Measurements from ENCODE around the gene ZNF839. TPM values are rescaled to one million over a fixed set of nuclear protein-coding genes. Genes with fewer than 3 reads are reported as not detected.

Gene ZNF839
- polyA plus RNA-seq, 1 of the 3 experiments (the other 2 are of a cell fraction), result 15.4 TPM

GRCh38 chr14:102360388-102360787 is 40.8 kb downstream of the ZNF839 start:
- H2AFZ ChIP-seq (ENCODE audit: low read depth), result no peak overlapping the region
- TF ChIP-seq SMC3 (IDR thresholded peaks at IDR 0.05; ENCODE audit: low read depth, low read length), result no peak
- TF ChIP-seq REST (IDR thresholded peaks at IDR 0.05; ENCODE audit: low read depth, low read length), result no peak
- TF ChIP-seq RCOR1 (IDR thresholded peaks at IDR 0.05; ENCODE audit: low read length), result no peak
- TF ChIP-seq NRF1 (IDR thresholded peaks at IDR 0.05; ENCODE audit: low read depth, low read length), result no peak
- TF ChIP-seq, protein P1, sequence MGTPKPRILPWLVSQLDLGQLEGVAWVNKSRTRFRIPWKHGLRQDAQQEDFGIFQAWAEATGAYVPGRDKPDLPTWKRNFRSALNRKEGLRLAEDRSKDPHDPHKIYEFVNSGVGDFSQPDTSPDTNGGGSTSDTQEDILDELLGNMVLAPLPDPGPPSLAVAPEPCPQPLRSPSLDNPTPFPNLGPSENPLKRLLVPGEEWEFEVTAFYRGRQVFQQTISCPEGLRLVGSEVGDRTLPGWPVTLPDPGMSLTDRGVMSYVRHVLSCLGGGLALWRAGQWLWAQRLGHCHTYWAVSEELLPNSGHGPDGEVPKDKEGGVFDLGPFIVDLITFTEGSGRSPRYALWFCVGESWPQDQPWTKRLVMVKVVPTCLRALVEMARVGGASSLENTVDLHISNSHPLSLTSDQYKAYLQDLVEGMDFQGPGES (IDR thresholded peaks at IDR 0.05; ENCODE audit: low read depth, low read length), result no peak
- TF ChIP-seq POLR2AphosphoS5 (IDR thresholded peaks at IDR 0.05; ENCODE audit: low read depth, low read length), result no peak
- TF ChIP-seq TAF1 (IDR thresholded peaks at IDR 0.05; ENCODE audit: borderline replicate concordance, low read depth, low read length), result no peak
- no peak for TF ChIP-seq FOXJ3 (CRISPR knock-in tag; IDR thresholded peaks at IDR 0.05)
- TF ChIP-seq JUND (IDR thresholded peaks at IDR 0.05), result no peak
- TF ChIP-seq, protein P2, sequence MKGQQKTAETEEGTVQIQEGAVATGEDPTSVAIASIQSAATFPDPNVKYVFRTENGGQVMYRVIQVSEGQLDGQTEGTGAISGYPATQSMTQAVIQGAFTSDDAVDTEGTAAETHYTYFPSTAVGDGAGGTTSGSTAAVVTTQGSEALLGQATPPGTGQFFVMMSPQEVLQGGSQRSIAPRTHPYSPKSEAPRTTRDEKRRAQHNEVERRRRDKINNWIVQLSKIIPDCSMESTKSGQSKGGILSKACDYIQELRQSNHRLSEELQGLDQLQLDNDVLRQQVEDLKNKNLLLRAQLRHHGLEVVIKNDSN (IDR thresholded peaks at IDR 0.05; ENCODE audit: borderline replicate concordance, low read depth), result no peak
- TF ChIP-seq EP300 (IDR thresholded peaks at IDR 0.05; ENCODE audit: borderline replicate concordance in 1 of 2, low read depth in 1 of 2, low read length in 1 of 2), result no peak
- H3K27me3 ChIP-seq (ENCODE audit: insufficient read depth), result no peaks in the 10 kb centered on the region
- DNase-seq, result no peak
- H3K4me2 ChIP-seq, result no peak overlapping the region
- H3K36me3 ChIP-seq (replicated peaks in 1 of 2; ENCODE audit: control insufficient read depth in 1 of 2, insufficient read depth in 2 of 2, low read length in 1 of 2), result peaks cover 22 to 32% of the 10 kb centered on the region in 2 experiments
- H3K79me2 ChIP-seq (ENCODE audit: insufficient read depth), result peaks cover 42% of the 10 kb centered on the region
- H3K27ac ChIP-seq (ENCODE audit: low read depth in 2 of 2, low read length in 1 of 2), result no peak overlapping the region
- H3K9me3 ChIP-seq, result no peaks in the 10 kb centered on the region
- CTCF ChIA-PET, result no interaction called here
- H3F3A ChIP-seq (replicated peaks; ENCODE audit: insufficient read depth), result peaks cover 4% of the 10 kb centered on the region
- H4K20me1 ChIP-seq (ENCODE audit: insufficient read depth), result no peaks in the 10 kb centered on the region
- POLR2A ChIA-PET, result no interaction called here
- 97% methylated on average over 3 of the region's 3 CpGs for WGBS (ENCODE audit: low lambda C conversion rate)
- peaks cover 14 to 15% of the 10 kb centered on the region in 2 experiments for H3K4me1 ChIP-seq (ENCODE audit: control insufficient read depth in 1 of 2, insufficient read depth in 2 of 2, low read depth in 1 of 2, low read length in 1 of 2)
- H3K9me2 ChIP-seq, result no peaks in the 10 kb centered on the region
- no peak overlapping the region for H3K4me3 ChIP-seq (ENCODE audit: low read depth in 2 of 2, low read length in 1 of 2)
- no peak overlapping the region for H3K9ac ChIP-seq

DNA sequence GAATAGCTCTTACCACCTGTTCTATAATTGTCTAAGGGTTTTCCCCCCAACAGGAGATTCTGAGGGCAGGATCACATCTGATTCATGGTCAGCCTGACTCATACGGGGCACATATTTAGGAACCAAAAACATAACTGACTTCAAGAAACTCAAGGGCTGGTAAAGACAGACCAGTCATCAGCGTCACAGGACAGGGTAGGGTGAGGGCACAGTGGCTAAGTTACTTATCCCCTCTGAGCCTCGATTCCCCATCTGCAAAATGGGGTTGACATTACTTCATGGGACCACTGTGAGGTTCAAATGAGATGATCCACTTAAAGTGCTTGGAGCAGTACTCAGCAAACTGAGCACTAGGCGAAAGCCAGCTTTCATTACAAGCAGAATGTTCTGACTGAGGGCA is 42.5 kb downstream of the ZNF839 start:
- DNase-seq, result peak; percentile 30
- Histone ChIP-seq H2AFZ (ENCODE audit: low read depth) (peak overlapping the region; percentile 86), H3K27me3 (ENCODE audit: insufficient read depth) (no peaks in the 10 kb centered on the region), H3K9me3 (no peaks in the 10 kb centered on the region), H3K4me3 (ENCODE audit: low read depth in 2 of 2, low read length in 1 of 2) (peak overlapping the region; percentile 91 to 93), H3K9me2 (no peaks in the 10 kb centered on the region), H3K4me1 (ENCODE audit: control insufficient read depth in 1 of 2, insufficient read depth in 2 of 2, low read depth in 1 of 2, low read length in 1 of 2) (peaks cover 14 to 15% of the 10 kb centered on the region in 2 experiments), H3K36me3 (replicated peaks in 1 of 2; ENCODE audit: control insufficient read depth in 1 of 2, insufficient read depth in 2 of 2, low read length in 1 of 2) (peaks cover 17% of the 10 kb centered on the region in 2 experiments), H3K27ac (ENCODE audit: low read depth in 2 of 2, low read length in 1 of 2) (peak overlapping the region; percentile 71 to 73; a peak in 3 of 4 replicates), H4K20me1 (ENCODE audit: insufficient read depth) (no peaks in the 10 kb centered on the region), H3K9ac (peak overlapping the region; percentile 87), H3K79me2 (ENCODE audit: insufficient read depth) (peaks cover 59% of the 10 kb centered on the region), H3K4me2 (peak overlapping the region; percentile 92), H3F3A (replicated peaks; ENCODE audit: insufficient read depth) (peaks cover 4% of the 10 kb centered on the region)
- ChIA-PET CTCF (no interaction called here), POLR2A (no interaction called here)
- WGBS (ENCODE audit: low lambda C conversion rate), result 9% methylated on average over 4 of the region's 4 CpGs
- TF ChIP-seq FOXM1 (IDR thresholded peaks at IDR 0.05; ENCODE audit: low read depth) (no peak), RCOR1 (IDR thresholded peaks at IDR 0.05; ENCODE audit: low read length) (no peak), CHD2 (IDR thresholded peaks at IDR 0.05; ENCODE audit: low read length, partially characterized antibody) (no peak), JUND (IDR thresholded peaks at IDR 0.05) (no peak), NFIC (IDR thresholded peaks at IDR 0.05; ENCODE audit: borderline replicate concordance) (no peak), GABPA (IDR thresholded peaks at IDR 0.05; ENCODE audit: low read depth) (no peak)
- TF ChIP-seq, protein P3, sequence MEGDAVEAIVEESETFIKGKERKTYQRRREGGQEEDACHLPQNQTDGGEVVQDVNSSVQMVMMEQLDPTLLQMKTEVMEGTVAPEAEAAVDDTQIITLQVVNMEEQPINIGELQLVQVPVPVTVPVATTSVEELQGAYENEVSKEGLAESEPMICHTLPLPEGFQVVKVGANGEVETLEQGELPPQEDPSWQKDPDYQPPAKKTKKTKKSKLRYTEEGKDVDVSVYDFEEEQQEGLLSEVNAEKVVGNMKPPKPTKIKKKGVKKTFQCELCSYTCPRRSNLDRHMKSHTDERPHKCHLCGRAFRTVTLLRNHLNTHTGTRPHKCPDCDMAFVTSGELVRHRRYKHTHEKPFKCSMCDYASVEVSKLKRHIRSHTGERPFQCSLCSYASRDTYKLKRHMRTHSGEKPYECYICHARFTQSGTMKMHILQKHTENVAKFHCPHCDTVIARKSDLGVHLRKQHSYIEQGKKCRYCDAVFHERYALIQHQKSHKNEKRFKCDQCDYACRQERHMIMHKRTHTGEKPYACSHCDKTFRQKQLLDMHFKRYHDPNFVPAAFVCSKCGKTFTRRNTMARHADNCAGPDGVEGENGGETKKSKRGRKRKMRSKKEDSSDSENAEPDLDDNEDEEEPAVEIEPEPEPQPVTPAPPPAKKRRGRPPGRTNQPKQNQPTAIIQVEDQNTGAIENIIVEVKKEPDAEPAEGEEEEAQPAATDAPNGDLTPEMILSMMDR (IDR thresholded peaks at IDR 0.05), result no peak
- TF ChIP-seq, protein P1 (IDR thresholded peaks at IDR 0.05; ENCODE audit: low read depth, low read length), result no peak
- TF ChIP-seq, protein P4, sequence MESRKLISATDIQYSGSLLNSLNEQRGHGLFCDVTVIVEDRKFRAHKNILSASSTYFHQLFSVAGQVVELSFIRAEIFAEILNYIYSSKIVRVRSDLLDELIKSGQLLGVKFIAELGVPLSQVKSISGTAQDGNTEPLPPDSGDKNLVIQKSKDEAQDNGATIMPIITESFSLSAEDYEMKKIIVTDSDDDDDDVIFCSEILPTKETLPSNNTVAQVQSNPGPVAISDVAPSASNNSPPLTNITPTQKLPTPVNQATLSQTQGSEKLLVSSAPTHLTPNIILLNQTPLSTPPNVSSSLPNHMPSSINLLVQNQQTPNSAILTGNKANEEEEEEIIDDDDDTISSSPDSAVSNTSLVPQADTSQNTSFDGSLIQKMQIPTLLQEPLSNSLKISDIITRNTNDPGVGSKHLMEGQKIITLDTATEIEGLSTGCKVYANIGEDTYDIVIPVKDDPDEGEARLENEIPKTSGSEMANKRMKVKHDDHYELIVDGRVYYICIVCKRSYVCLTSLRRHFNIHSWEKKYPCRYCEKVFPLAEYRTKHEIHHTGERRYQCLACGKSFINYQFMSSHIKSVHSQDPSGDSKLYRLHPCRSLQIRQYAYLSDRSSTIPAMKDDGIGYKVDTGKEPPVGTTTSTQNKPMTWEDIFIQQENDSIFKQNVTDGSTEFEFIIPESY (IDR thresholded peaks at IDR 0.05; ENCODE audit: borderline replicate concordance, low read depth), result no peak
